Breast epithelium (tissue), 3 donors: ENCODE results near the gene PHACTR1.

ENCODE experiments used
- CTCF ChIP-seq, 3 donors: fragments of 450-650 bp; IDR thresholded peaks; one replicate each; pipeline ENCODE4 v1.5.1; 2016 to 2017; ENCODE audit warnings: antibody characterized with exemption in 3 of 3, mild to moderate bottlenecking in 3 of 3, moderate library complexity in 3 of 3
- POLR2A ChIP-seq: fragments of 450-650 bp; IDR thresholded peaks from one replicate; pipeline ENCODE4 v1.6.1; 2016; ENCODE audit warnings: antibody characterized with exemption, mild to moderate bottlenecking, moderate library complexity
- POLR2AphosphoS5 ChIP-seq, 3 donors: sonication (generic); formaldehyde crosslinking; IDR thresholded peaks; one replicate each; pipeline ENCODE4 v1.6.1; 2017; ENCODE audit warnings: antibody characterized with exemption in 3 of 3

- TF ChIP-seq POLR2AphosphoS5 (IDR thresholded peaks at IDR 0.05) = no peak
- TF ChIP-seq CTCF (IDR thresholded peaks at IDR 0.05) = no peak
- TF ChIP-seq POLR2A = no peak
These were observed 362.6 kb downstream of the PHACTR1 start for GRCh38 chr6:13079096-13079723.
